ENCODE data around the gene ZMPSTE24. TPM values are rescaled to one million over a fixed set of nuclear protein-coding genes. Genes with fewer than 3 reads are reported as not detected.
A peak's percentile ranks its signal among the peaks of the same experiment; 100 is the strongest.
"Not testable (repeated sequence)": the region's sequence is repeated elsewhere in the genome, so short reads cannot be mapped to it uniquely, and the experiment has no call there.

ZMPSTE24 gene
- 17.6 and 18.6 TPM in 2 replicates for total RNA-seq

- ChIA-PET CTCF (interaction anchor here (1.8 kb wide), 1 partner anchor 147 kb away, joined by 4 read pairs; no protein-coding TSS in a partner anchor), POLR2A (interaction anchor here (0.6 to 2.8 kb wide), 22 partner anchors 12 to 434 kb away, joined by 3 to 26 read pairs (median 5); partner anchors contain the start of genes CAP1, NFYC, RLF and SMAP2)
Observed at GRCh38 chr1:40257688-40258444, at the start of gene ZMPSTE24. Gene ZMPSTE24, plus strand, starts transcription at chr1:40258236. Its CDS starts 36 bp downstream, at chr1:40258272.

GRCh38 chr1:40210511-40211204, 47.4 kb upstream of the ZMPSTE24 start:
- POLR2A ChIA-PET, result interaction anchor here (1.1 to 1.6 kb wide), 2 partner anchors 21 to 24 kb away, joined by 3 read pairs; no protein-coding TSS in a partner anchor
- H3K27ac Mint-ChIP-seq, result no peak overlapping the region

More at GRCh38 chr1:40257688-40258444, at the start of gene ZMPSTE24:
- Mint-ChIP-seq H3K4me1 (peaks cover 38% of the 10 kb centered on the region), H3K36me3 (ENCODE audit: low read depth) (peaks cover 37% of the 10 kb centered on the region), H3K9me3 (no peaks in the 10 kb centered on the region), H3K27me3 (no peaks in the 10 kb centered on the region), H3K4me3 (peak within 1 kb of the TSS; percentile 96), H3K27ac (peak within 1 kb of the TSS; percentile 99)
- TF ChIP-seq, protein P1, sequence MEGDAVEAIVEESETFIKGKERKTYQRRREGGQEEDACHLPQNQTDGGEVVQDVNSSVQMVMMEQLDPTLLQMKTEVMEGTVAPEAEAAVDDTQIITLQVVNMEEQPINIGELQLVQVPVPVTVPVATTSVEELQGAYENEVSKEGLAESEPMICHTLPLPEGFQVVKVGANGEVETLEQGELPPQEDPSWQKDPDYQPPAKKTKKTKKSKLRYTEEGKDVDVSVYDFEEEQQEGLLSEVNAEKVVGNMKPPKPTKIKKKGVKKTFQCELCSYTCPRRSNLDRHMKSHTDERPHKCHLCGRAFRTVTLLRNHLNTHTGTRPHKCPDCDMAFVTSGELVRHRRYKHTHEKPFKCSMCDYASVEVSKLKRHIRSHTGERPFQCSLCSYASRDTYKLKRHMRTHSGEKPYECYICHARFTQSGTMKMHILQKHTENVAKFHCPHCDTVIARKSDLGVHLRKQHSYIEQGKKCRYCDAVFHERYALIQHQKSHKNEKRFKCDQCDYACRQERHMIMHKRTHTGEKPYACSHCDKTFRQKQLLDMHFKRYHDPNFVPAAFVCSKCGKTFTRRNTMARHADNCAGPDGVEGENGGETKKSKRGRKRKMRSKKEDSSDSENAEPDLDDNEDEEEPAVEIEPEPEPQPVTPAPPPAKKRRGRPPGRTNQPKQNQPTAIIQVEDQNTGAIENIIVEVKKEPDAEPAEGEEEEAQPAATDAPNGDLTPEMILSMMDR (IDR thresholded peaks at IDR 0.05), result no peak
- peak; percentile 89 for DNase-seq
- peak; percentile 95 for ATAC-seq (ENCODE audit: low read depth)
- intact Hi-C loops (cut with micrococcal nuclease), result loop anchor here (1.0 to 5.0 kb wide), 12 partner anchors 17 to 433 kb away; partner anchors contain the start of genes CAP1, NFYC, PPT1 and RLF

GRCh38 chr1:40218333-40218732, 39.7 kb upstream of the ZMPSTE24 start:
- peaks cover 42% of the 10 kb centered on the region for H3K36me3 Mint-ChIP-seq (ENCODE audit: low read depth)
- no peaks in the 10 kb centered on the region for H3K9me3 Mint-ChIP-seq
- intact Hi-C loops (cut with micrococcal nuclease), result no loop called here
- H3K4me3 Mint-ChIP-seq, result no peak overlapping the region
- H3K27ac Mint-ChIP-seq, result no peak overlapping the region
- TF ChIP-seq, protein P1 (IDR thresholded peaks at IDR 0.05), result no peak
- ChIA-PET POLR2A (no interaction called here), CTCF (no interaction called here)
- no peaks in the 10 kb centered on the region for H3K4me1 Mint-ChIP-seq
- H3K27me3 Mint-ChIP-seq, result no peaks in the 10 kb centered on the region
- DNase-seq (no peak), ATAC-seq (ENCODE audit: low read depth) (no peak)

More at GRCh38 chr1:40210511-40211204, 47.4 kb upstream of the ZMPSTE24 start:
- CTCF ChIA-PET, result interaction anchor here (0.9 kb wide), 1 partner anchor 58 kb away, joined by 3 read pairs; no protein-coding TSS in a partner anchor
- no peak for ATAC-seq (ENCODE audit: low read depth)
- H3K36me3 Mint-ChIP-seq (ENCODE audit: low read depth), result peaks cover 73% of the 10 kb centered on the region
- no peak overlapping the region for H3K4me3 Mint-ChIP-seq
- intact Hi-C loops (cut with micrococcal nuclease), result no loop called here
- TF ChIP-seq, protein P1 (IDR thresholded peaks at IDR 0.05), result no peak
- H3K9me3 Mint-ChIP-seq, result no peaks in the 10 kb centered on the region
- DNase-seq, result no peak
- no peaks in the 10 kb centered on the region for H3K27me3 Mint-ChIP-seq
- peaks cover 5% of the 10 kb centered on the region for H3K4me1 Mint-ChIP-seq

- DNase-seq; H3K4me1 Mint-ChIP-seq; intact Hi-C loops (cut with micrococcal nuclease); POLR2A ChIA-PET; H3K27me3 Mint-ChIP-seq; H3K27ac Mint-ChIP-seq; H3K4me3 Mint-ChIP-seq; CTCF ChIA-PET; H3K9me3 Mint-ChIP-seq; ATAC-seq (ENCODE audit: low read depth): not testable (repeated sequence)
- H3K36me3 Mint-ChIP-seq (ENCODE audit: low read depth), result peaks cover 36% of the 10 kb centered on the region
Observed at GRCh38 chr1:40221471-40221905, 36.5 kb upstream of the ZMPSTE24 start.

DNA sequence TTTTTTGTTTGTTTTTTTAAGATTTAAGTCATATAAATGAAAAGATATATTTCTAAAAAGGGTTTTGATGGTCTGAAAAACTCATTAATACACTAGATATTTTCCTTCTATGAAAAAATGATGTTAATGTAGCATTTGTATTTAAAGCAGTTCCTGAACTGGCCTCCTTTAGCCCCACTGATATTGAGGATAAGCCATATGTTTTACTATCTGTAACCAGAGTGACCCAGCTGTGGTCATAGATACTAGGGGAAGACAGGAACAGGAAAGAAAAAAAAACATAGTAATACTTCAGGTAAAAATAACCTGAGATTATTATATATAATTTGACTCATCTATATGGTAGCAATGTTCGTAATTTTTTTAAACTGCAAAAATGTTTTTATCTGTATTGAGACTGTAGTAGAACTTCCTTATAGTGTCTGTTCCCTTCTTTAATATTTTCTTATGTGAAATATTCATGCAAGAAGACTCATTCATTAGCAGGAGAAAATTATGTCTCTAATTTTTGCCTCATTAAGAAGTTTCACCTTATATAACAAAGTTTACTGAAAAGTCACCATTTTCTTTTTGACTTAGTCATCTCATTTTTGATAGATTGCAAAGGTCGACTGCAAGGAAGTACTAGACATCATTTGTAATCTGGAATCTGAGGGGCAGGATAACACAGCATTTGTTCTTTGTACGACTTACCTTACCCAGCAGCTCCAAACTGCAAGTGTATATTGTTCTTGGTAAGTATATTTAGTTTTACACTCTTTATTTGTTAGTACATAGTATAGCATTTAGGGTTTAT, 35.9 kb upstream of the ZMPSTE24 start:
- TF ChIP-seq, protein P1 (IDR thresholded peaks at IDR 0.05), result no peak
- Mint-ChIP-seq H3K27ac (peak overlapping the region; percentile 24), H3K27me3 (no peaks in the 10 kb centered on the region), H3K36me3 (ENCODE audit: low read depth) (peaks cover 32% of the 10 kb centered on the region), H3K9me3 (no peaks in the 10 kb centered on the region), H3K4me1 (no peaks in the 10 kb centered on the region), H3K4me3 (no peak overlapping the region)
- intact Hi-C loops (cut with micrococcal nuclease), result no loop called here
- ChIA-PET POLR2A (no interaction called here), CTCF (no interaction called here)
- DNase-seq (no peak), ATAC-seq (ENCODE audit: low read depth) (no peak)
